ENCODE measurements around the gene OR52M1. TPM values are rescaled to one million over a fixed set of nuclear protein-coding genes. Genes with fewer than 3 reads are reported as not detected.

Gene OR52M1, protein sequence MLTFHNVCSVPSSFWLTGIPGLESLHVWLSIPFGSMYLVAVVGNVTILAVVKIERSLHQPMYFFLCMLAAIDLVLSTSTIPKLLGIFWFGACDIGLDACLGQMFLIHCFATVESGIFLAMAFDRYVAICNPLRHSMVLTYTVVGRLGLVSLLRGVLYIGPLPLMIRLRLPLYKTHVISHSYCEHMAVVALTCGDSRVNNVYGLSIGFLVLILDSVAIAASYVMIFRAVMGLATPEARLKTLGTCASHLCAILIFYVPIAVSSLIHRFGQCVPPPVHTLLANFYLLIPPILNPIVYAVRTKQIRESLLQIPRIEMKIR
- not detected for polyA plus RNA-seq (2012; ENCODE audit: low read depth, missing spikeins)

GRCh38 chr11:4544891-4545290 is at the start of gene OR52M1:
OR52M1 (plus strand) TSS chr11:4545191; CDS start chr11:4545191, 0 bp downstream.
- FAIRE-seq (no peak), DNase-seq (ENCODE audit: insufficient read length, low spot score) (no peak)
- TF ChIP-seq PAX5 (IDR thresholded peaks at IDR 0.05; ENCODE audit: insufficient read depth, low read length, severe bottlenecking), result no peak
- no peak for TF ChIP-seq POLR2A (IDR thresholded peaks at IDR 0.05; ENCODE audit: low read depth, low read length)
- TF ChIP-seq TAF1 (IDR thresholded peaks at IDR 0.05; ENCODE audit: low read depth, low read length), result no peak
- no peak for TF ChIP-seq SPI1 (IDR thresholded peaks at IDR 0.05; ENCODE audit: low read depth, low read length)
- no peak for TF ChIP-seq POLR2AphosphoS5 (IDR thresholded peaks at IDR 0.05; ENCODE audit: low read depth, low read length)
- no peak for TF ChIP-seq POU2F2 (IDR thresholded peaks at IDR 0.05; ENCODE audit: low read depth, low read length)

DNA sequence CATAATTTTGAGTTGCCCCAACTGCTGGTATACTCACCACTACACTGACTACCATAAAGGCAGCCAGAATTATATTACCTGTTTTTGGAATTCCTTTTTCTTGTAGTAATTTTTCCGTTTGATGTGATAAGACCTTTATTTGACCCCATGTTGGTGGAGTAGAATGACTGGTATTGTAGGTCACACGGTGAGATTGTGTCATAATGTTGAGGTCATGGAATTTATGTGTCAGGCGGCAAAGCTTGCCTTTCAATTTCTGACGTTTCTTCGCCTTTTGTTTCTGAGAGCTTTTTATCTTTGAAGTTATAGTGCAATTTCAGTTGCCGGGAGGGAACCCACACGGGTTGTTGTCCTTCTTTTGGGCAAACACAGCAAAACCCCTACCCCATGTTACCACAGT is 49.5 kb upstream of the OR52M1 start:
- no peak for TF ChIP-seq POLR2AphosphoS5 (IDR thresholded peaks at IDR 0.05; ENCODE audit: low read depth, low read length)
- no peak for TF ChIP-seq TAF1 (IDR thresholded peaks at IDR 0.05; ENCODE audit: low read depth, low read length)
- no peak for TF ChIP-seq PAX5 (IDR thresholded peaks at IDR 0.05; ENCODE audit: insufficient read depth, low read length, severe bottlenecking)
- no peak for TF ChIP-seq POLR2A (IDR thresholded peaks at IDR 0.05; ENCODE audit: low read depth, low read length)
- no peak for TF ChIP-seq POU2F2 (IDR thresholded peaks at IDR 0.05; ENCODE audit: low read depth, low read length)
- no peak for TF ChIP-seq SPI1 (IDR thresholded peaks at IDR 0.05; ENCODE audit: low read depth, low read length)
- FAIRE-seq, result no peak
- DNase-seq (ENCODE audit: insufficient read length, low spot score), result no peak

GRCh38 chr11:4495986-4496385 is 49.0 kb upstream of the OR52M1 start:
- DNase-seq (ENCODE audit: insufficient read length, low spot score) (no peak), FAIRE-seq (no peak)
- TF ChIP-seq POU2F2 (IDR thresholded peaks at IDR 0.05; ENCODE audit: low read depth, low read length) (no peak), POLR2AphosphoS5 (IDR thresholded peaks at IDR 0.05; ENCODE audit: low read depth, low read length) (no peak), SPI1 (IDR thresholded peaks at IDR 0.05; ENCODE audit: low read depth, low read length) (no peak), POLR2A (IDR thresholded peaks at IDR 0.05; ENCODE audit: low read depth, low read length) (no peak), PAX5 (IDR thresholded peaks at IDR 0.05; ENCODE audit: insufficient read depth, low read length, severe bottlenecking) (no peak), TAF1 (IDR thresholded peaks at IDR 0.05; ENCODE audit: low read depth, low read length) (no peak)

GRCh38 chr11:4496557-4497248 is 48.3 kb upstream of the OR52M1 start:
- DNase-seq (ENCODE audit: insufficient read length, low spot score) (no peak), FAIRE-seq (no peak)
- no peak for TF ChIP-seq SPI1 (IDR thresholded peaks at IDR 0.05; ENCODE audit: low read depth, low read length)
- no peak for TF ChIP-seq POU2F2 (IDR thresholded peaks at IDR 0.05; ENCODE audit: low read depth, low read length)
- no peak for TF ChIP-seq POLR2AphosphoS5 (IDR thresholded peaks at IDR 0.05; ENCODE audit: low read depth, low read length)
- TF ChIP-seq TAF1 (IDR thresholded peaks at IDR 0.05; ENCODE audit: low read depth, low read length), result no peak
- no peak for TF ChIP-seq POLR2A (IDR thresholded peaks at IDR 0.05; ENCODE audit: low read depth, low read length)

- FAIRE-seq (no peak), DNase-seq (ENCODE audit: insufficient read length, low spot score) (no peak)
- no peak for TF ChIP-seq PAX5 (IDR thresholded peaks at IDR 0.05; ENCODE audit: insufficient read depth, low read length, severe bottlenecking)
- TF ChIP-seq SPI1 (IDR thresholded peaks at IDR 0.05; ENCODE audit: low read depth, low read length), result no peak
- TF ChIP-seq POLR2A (IDR thresholded peaks at IDR 0.05; ENCODE audit: low read depth, low read length), result no peak
- no peak for TF ChIP-seq POU2F2 (IDR thresholded peaks at IDR 0.05; ENCODE audit: low read depth, low read length)
Observed at GRCh38 chr11:4508886-4509285, 36.1 kb upstream of the OR52M1 start.

- FAIRE-seq, result no peak
- no peak for DNase-seq (ENCODE audit: insufficient read length, low spot score)
- TF ChIP-seq POLR2A (IDR thresholded peaks at IDR 0.05; ENCODE audit: low read depth, low read length), result no peak
- no peak for TF ChIP-seq POU2F2 (IDR thresholded peaks at IDR 0.05; ENCODE audit: low read depth, low read length)
- TF ChIP-seq POLR2AphosphoS5 (IDR thresholded peaks at IDR 0.05; ENCODE audit: low read depth, low read length), result no peak
- TF ChIP-seq PAX5 (IDR thresholded peaks at IDR 0.05; ENCODE audit: insufficient read depth, low read length, severe bottlenecking), result no peak
- no peak for TF ChIP-seq SPI1 (IDR thresholded peaks at IDR 0.05; ENCODE audit: low read depth, low read length)
Observed at GRCh38 chr11:4511282-4512245, 33.4 kb upstream of the OR52M1 start.

GRCh38 chr11:4514196-4514595 is 30.8 kb upstream of the OR52M1 start:
- no peak for TF ChIP-seq POLR2A (IDR thresholded peaks at IDR 0.05; ENCODE audit: low read depth, low read length)
- TF ChIP-seq SPI1 (IDR thresholded peaks at IDR 0.05; ENCODE audit: low read depth, low read length), result no peak
- no peak for TF ChIP-seq POLR2AphosphoS5 (IDR thresholded peaks at IDR 0.05; ENCODE audit: low read depth, low read length)
- TF ChIP-seq TAF1 (IDR thresholded peaks at IDR 0.05; ENCODE audit: low read depth, low read length), result no peak
- TF ChIP-seq POU2F2 (IDR thresholded peaks at IDR 0.05; ENCODE audit: low read depth, low read length), result no peak
- no peak for TF ChIP-seq PAX5 (IDR thresholded peaks at IDR 0.05; ENCODE audit: insufficient read depth, low read length, severe bottlenecking)
- DNase-seq (ENCODE audit: insufficient read length, low spot score) (no peak), FAIRE-seq (no peak)

DNA sequence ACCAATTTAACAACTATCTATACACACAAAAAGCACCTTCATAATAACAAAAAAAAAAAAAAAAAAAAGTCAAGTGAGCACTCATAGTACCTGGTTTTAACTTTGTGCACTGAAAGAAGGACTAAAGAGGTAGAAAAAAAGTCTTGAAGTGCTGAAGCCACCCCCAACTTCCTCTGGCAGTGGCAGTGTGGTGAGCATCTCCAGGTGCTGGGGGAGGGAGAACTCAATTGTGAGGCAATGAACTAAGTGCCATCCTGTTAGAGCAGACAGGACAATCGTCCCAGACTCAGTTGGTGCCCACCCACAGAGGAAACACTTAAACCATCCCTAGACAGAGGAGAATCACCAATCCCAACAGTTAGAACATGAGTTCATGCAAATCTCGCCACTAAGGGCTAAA is 22.7 kb upstream of the OR52M1 start:
- FAIRE-seq, result no peak
- TF ChIP-seq PAX5 (IDR thresholded peaks at IDR 0.05; ENCODE audit: insufficient read depth, low read length, severe bottlenecking) (no peak), POU2F2 (IDR thresholded peaks at IDR 0.05; ENCODE audit: low read depth, low read length) (no peak), POLR2A (IDR thresholded peaks at IDR 0.05; ENCODE audit: low read depth, low read length) (no peak), TAF1 (IDR thresholded peaks at IDR 0.05; ENCODE audit: low read depth, low read length) (no peak)
- no peak for DNase-seq (ENCODE audit: insufficient read length, low spot score)

DNA sequence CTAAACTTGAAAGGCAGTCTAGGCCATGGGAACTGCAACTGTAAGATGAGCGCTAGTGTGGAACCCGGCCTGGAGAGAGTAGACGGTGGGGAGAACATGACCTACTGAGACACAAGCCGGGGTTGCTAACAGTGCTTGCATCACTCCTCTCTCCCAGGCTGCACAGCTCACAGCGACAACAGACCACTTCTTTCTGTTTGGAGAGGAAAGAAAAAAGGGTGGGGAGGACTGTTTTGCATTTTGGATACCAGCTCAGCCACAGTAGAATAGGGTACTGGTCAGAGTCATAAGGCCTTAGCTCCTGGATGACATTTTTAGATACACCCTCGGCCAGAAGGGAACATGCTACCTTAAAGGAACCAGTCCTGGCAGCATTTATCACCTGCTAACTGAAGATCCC is 22.2 kb upstream of the OR52M1 start:
- no peak for TF ChIP-seq POLR2A (IDR thresholded peaks at IDR 0.05; ENCODE audit: low read depth, low read length)
- TF ChIP-seq PAX5 (IDR thresholded peaks at IDR 0.05; ENCODE audit: insufficient read depth, low read length, severe bottlenecking), result no peak
- no peak for TF ChIP-seq SPI1 (IDR thresholded peaks at IDR 0.05; ENCODE audit: low read depth, low read length)
- TF ChIP-seq TAF1 (IDR thresholded peaks at IDR 0.05; ENCODE audit: low read depth, low read length), result no peak
- TF ChIP-seq POU2F2 (IDR thresholded peaks at IDR 0.05; ENCODE audit: low read depth, low read length), result no peak
- no peak for TF ChIP-seq POLR2AphosphoS5 (IDR thresholded peaks at IDR 0.05; ENCODE audit: low read depth, low read length)
- DNase-seq (ENCODE audit: insufficient read length, low spot score), result no peak
- FAIRE-seq, result no peak
